Epithelial cell of prostate (primary cell): ENCODE measurements around the gene KIAA0040.

Experiments used
- DNase-seq: peaks from one replicate; pipeline ENCODE4 v3.0.0-alpha.2; 2011; ENCODE audit warnings: low read depth, low spot score
- H3K27ac ChIP-seq: fragments of 450-650 bp; 2 replicates; pipeline ENCODE4 v1.5.1; 2017; ENCODE audit warnings: mild to moderate bottlenecking

Gene KIAA0040

GRCh38 chr1:175147569-175147968, 45.0 kb downstream of the KIAA0040 start:
- no peak overlapping the region for H3K27ac ChIP-seq

GRCh38 chr1:175146529-175147213, 45.9 kb downstream of the KIAA0040 start:
- DNase-seq, result no peak
- no peak overlapping the region for H3K27ac ChIP-seq

More at GRCh38 chr1:175147569-175147968, 45.0 kb downstream of the KIAA0040 start:
- no peak for DNase-seq

- H3K27ac ChIP-seq, result no peak overlapping the region
- DNase-seq, result no peak
Observed at GRCh38 chr1:175145899-175146528, 46.6 kb downstream of the KIAA0040 start.

- no peak for DNase-seq
- H3K27ac ChIP-seq, result no peak overlapping the region
Observed at GRCh38 chr1:175138579-175138978, 54.0 kb downstream of the KIAA0040 start.

DNA sequence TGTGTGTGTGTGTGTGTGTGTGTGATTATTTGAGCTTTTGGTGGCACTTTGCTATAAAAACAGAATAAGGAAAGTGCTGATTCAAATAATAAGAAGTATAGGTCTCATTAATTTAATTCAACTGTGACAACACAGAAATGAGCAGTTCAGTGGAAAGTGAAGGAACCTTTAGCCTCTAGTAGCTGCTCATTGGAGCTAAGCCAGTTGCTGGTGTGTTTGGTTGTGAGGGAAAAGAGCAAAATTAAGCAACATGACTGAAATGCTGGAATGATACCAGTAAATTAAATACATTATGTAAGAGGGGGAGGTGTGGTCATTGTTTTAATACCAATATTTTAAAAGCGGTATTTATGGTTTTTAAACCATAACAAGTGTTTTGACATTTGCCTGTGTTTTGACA, 55.2 kb downstream of the KIAA0040 start:
- no peak for DNase-seq
- H3K27ac ChIP-seq, result no peak overlapping the region

DNA sequence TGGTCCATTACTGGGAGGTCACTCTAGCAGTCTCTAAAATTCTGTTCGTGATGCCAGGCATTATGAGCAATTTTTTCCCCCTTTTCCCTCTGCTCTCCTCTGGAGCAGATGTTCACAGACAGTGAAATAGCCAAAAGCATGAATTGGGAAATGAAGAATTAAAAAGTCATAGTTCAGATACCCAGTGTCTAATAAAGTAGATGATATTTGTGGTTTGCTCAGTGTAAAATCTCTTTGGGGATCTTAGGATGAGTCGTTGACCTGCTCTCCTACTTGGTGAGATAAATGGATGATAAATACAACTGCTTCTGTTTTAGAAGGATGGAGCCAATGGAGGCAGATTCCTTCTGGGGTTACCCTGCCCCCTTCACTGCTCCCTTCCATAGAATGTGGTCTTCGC, 56.3 kb downstream of the KIAA0040 start:
- no peak for DNase-seq

DNA sequence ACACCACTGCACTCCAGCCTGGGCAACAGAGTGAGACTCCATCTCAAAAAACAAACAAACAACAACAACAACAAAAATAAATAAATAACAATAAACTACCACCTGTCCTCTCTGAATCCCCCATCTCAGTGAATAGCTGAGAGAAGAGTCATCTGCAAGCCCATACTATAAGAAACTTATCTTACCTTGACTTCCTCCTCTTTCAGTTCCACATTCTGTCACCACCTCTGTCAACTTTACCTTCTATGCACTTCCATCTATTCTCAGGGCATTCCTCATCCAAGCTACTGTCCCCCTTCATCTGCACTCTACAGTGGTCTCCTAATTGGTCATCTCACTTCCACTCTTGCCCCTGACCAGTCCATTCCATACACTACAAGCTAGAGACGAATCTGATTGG, 58.1 kb downstream of the KIAA0040 start:
- H3K27ac ChIP-seq, result no peak overlapping the region

More for the DNA sequence above, 56.3 kb downstream of the KIAA0040 start:
- H3K27ac ChIP-seq, result no peak overlapping the region

GRCh38 chr1:175133673-175134435, 58.7 kb downstream of the KIAA0040 start:
- no peak for DNase-seq
- H3K27ac ChIP-seq, result no peak overlapping the region

More for the DNA sequence above, 58.1 kb downstream of the KIAA0040 start:
- no peak for DNase-seq

- DNase-seq, result no peak
- H3K27ac ChIP-seq, result no peak overlapping the region
Observed at GRCh38 chr1:175132436-175132835, 60.1 kb downstream of the KIAA0040 start.

DNA sequence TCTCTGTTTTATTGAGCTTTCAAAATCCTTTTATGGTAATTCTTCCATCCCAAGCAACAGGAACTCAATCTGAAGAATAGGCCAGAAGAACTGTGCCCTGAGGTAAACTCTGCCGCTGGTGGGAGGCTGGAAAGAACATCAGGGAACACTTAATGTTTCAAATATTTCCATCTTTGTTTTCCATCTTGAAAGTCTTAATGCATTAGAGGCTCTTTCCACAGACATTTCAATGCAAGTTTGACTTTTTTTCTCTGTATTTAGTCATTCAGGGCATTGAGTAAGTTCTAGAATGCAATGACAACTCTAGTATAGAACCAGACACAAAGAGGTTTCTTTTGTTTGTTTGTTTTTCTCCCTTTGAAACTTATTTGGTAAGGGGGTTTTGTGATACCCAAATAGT, 61.5 kb downstream of the KIAA0040 start:
- no peak for DNase-seq
- H3K27ac ChIP-seq, result no peak overlapping the region

DNA sequence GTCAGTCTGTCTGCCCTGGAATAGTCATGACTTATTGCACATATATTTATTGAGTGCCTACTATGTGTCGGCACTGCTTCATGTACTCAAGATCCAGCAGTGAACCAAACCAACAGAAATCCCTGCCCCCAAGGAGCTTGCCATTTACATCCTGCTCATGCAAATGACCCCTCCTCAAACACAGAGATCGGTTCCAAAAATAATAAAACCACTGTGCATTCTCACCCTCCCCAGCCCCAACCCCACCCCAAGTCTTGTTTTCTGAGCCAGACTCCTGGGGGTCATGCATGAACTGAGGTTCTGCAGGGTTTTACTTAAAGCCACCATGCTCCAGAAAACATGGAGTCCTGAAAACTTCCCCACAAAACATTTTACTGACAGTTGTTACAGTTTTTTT, 61.9 kb downstream of the KIAA0040 start:
- H3K27ac ChIP-seq, result no peak overlapping the region
- DNase-seq, result no peak

GRCh38 chr1:175129997-175130648, 62.5 kb downstream of the KIAA0040 start:
- no peak overlapping the region for H3K27ac ChIP-seq
- DNase-seq, result no peak

GRCh38 chr1:175129644-175129996, 63.0 kb downstream of the KIAA0040 start:
- H3K27ac ChIP-seq, result no peak overlapping the region
- no peak for DNase-seq

DNA sequence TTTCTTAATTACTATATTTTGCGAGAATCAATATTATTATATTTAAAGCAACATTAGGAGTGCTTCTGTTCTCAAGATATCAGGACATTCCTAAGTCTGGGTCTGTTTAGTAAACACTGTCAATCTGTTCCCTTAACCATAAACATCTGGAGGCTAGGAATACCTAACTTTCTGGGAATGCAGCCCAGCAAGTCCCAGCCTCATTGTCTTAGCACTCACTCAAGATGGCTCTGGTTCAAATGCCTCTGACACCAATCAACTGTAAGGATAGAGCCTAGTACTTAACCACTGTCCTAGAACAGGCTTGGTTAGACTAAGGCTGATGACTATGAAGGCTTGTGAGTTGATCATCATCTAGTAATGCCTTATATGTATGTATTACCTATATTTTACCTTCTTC, 63.4 kb downstream of the KIAA0040 start:
- H3K27ac ChIP-seq, result no peak overlapping the region
- peak; percentile 44 for DNase-seq

DNA sequence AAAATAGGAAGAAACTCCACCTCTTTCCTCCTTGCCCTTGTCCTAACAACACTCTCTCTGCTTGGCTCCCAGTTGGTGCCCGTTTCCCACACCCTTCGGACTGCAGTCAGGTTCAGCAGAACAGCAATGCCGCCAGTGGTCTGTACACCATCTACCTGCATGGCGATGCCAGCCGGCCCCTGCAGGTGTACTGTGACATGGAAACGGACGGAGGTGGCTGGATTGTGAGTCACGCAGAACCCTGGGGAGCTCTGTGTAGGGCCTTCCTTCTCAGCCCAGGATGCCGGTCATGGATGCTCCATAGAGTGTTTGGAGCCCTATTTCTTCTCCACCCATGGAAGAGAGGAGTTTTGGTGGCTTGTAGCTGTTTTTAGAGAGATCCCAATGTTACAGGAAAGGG, 64.1 kb downstream of the KIAA0040 start:
- H3K27ac ChIP-seq, result no peak overlapping the region
- DNase-seq, result no peak

DNA sequence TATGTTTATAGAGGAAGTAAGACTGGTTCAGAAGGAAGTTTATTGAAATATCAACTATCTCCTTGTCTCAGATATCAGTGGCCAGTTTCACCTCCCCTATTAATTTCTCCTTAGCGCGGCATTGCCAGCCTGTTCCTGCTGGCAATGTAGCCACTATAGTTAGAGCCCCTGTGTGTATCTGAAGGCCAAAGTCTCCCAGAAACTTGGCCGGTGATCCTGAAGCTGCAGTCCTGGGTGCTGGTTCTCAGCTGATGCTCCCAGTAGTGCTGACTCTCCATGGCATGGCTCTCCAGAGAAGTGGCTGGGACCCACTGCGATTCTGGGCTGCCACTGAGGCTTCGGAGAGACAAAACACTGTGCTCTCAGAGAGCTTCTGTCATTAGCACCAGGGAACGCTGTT, 65.0 kb downstream of the KIAA0040 start:
- DNase-seq, result no peak
- H3K27ac ChIP-seq, result no peak overlapping the region

DNA sequence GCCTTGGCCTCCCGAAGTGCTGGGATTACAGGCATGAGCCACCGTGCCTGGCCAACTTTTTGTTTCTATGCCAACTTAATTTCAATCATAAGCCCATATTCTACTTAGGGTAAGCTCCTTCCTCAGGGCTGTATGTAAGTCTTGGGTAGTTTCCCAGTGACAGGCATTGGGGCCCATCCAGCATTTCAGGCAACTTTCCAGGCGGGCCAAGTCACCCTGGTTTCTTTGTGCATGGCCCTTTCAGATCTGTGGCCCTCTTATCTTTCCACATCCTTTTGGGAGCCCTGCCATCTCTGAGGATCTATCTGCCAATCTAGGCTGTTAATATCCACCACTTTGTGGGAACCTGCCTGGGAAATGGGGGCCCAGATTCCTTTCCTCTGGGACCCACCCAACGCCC, 66.2 kb downstream of the KIAA0040 start:
- no peak for DNase-seq
- H3K27ac ChIP-seq, result no peak overlapping the region

DNA sequence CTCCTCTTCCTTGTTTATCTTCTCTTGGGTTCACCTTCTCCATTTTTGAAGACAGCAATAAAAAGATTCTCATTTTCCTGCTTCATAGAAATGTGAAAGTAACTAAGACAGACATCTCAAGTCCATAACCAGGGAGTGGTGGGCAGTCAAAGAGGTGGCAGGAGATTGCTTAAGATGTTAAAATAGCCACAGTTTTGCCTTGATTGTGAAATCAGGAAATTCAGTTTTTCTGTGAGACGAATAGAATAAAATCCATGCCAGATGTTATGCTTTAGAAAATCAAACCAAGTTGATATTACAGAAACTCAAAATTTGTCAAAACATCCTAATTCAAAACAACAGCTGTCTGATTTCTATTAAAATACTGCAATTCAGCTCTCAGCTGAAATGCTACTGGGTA, 67.7 kb downstream of the KIAA0040 start:
- DNase-seq, result no peak
- H3K27ac ChIP-seq, result no peak overlapping the region

GRCh38 chr1:175120511-175120910, 72.1 kb downstream of the KIAA0040 start:
- no peak overlapping the region for H3K27ac ChIP-seq
- DNase-seq, result no peak

DNA sequence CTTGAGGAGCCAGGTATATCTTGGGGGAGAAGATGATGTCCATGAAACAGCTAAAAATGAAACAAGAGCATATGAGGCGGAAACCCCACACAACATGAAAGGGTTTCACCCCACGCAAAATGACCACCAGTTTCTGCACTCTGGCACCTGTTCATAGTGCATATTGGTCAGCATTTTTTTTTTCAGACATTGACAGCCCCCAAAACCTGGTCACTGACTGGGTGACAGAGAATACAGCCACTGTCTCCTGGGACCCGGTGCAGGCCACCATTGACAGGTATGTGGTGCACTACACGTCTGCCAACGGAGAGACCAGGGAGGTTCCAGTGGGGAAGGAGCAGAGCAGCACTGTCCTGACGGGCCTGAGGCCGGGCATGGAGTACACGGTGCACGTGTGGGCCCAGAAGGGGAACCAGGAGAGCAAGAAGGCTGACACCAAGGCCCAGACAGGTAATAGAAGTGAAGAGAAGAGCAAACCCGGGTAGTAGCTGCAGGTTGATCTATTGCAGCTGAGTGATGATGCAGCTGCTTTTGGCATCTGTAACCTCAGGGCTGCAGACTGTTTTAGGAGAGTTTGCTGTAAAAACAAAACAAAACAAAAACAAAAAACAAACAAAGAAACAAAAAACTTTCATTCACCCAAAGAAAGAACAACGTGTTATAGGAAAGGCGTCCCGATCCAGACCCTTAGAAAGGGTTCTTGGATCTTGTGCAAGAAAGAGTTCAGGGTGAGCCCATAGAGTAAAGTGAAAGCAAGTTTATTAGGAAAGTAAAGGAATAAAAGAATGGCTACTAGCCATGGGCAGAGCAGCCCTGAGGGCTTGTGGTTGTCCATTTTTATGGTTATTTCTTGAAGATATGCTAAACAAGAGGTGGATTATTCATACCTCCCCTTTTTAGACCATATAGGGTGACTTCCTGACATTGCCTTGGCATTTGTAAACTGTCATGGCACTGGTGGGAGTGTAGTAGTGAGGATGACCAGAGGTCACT, 73.9 kb downstream of the KIAA0040 start:
- H3K27ac ChIP-seq, result no peak overlapping the region

More for the DNA sequence above, 73.9 kb downstream of the KIAA0040 start:
- DNase-seq, result no peak
